ENCODE measurements around the gene GRM8. TPM values are rescaled to one million over a fixed set of nuclear protein-coding genes. Genes with fewer than 3 reads are reported as not detected.

Gene GRM8
- total RNA-seq, 1 experiment from 2014 or later, result 1.8 TPM

DNA sequence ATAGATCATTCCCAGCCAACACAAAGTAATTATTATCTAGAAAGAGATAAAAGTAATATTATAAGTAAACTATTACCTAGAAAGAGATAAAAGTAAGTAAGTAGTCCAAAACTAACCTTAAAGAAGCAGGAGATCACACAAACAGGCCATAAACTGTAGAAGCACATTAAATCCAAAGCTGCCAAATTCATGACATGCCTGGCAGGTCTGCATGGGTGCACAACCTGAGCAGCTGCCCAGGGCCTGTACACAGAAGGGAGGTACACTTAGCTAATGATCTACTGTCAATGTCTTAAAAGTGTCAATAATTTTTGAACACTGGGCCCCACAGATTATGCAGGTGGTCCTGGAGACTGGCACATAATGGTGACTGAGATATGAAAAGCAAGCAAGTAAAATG lies 196.5 kb downstream of the GRM8 start:
- peaks cover 6% of the 10 kb centered on the region; the same call in 1 of the 2 replicates for H3K27me3 Mint-ChIP-seq (ENCODE audit: low read depth)
- no peaks in the 10 kb centered on the region for H3K4me1 Mint-ChIP-seq
- Histone ChIP-seq H2BK120ac (ENCODE audit: low read depth, low read length, poor library complexity, severe bottlenecking) (no peak overlapping the region), H2BK12ac (ENCODE audit: insufficient read length, low read depth, low read length) (no peak overlapping the region), H2BK20ac (ENCODE audit: low read depth, low read length, poor library complexity, severe bottlenecking) (no peak overlapping the region), H3K4me1 (ENCODE audit: insufficient read depth, low read length) (no peaks in the 10 kb centered on the region), H3K27me3 (ENCODE audit: insufficient read depth, low read length) (no peaks in the 10 kb centered on the region), H3K23me2 (ENCODE audit: insufficient read length, low read depth, low read length, poor library complexity, severe bottlenecking) (no peaks in the 10 kb centered on the region), H3K56ac (ENCODE audit: insufficient read length, low read depth, low read length) (no peak overlapping the region), H3T11ph (ENCODE audit: low read length) (no peak overlapping the region), H3K23ac (ENCODE audit: insufficient read length, low read depth, low read length) (no peak overlapping the region), H4K5ac (ENCODE audit: insufficient read length, low read depth, low read length) (no peak overlapping the region), H3K9me3 (ENCODE audit: control insufficient read depth, low read depth, low read length) (no peaks in the 10 kb centered on the region), H3K27ac (ENCODE audit: insufficient read length, low read depth, low read length) (no peak overlapping the region), H3K14ac (ENCODE audit: insufficient read depth, low read length) (no peak overlapping the region), H4K20me1 (ENCODE audit: control insufficient read depth, insufficient read depth, insufficient read length) (no peaks in the 10 kb centered on the region), H4K8ac (replicated peaks; ENCODE audit: insufficient read length, low read depth, low read length) (no peak overlapping the region), H3K79me2 (ENCODE audit: insufficient read depth, low read length) (no peaks in the 10 kb centered on the region), H2AFZ (ENCODE audit: low read length) (no peak overlapping the region), H2AK5ac (ENCODE audit: insufficient read length, low read length) (no peak overlapping the region), H2BK15ac (ENCODE audit: low read depth, low read length) (no peak overlapping the region), H2BK5ac (ENCODE audit: insufficient read length, low read length) (no peak overlapping the region), H3K18ac (ENCODE audit: insufficient read length, low read depth, low read length) (no peak overlapping the region), H3K4ac (ENCODE audit: low read depth, low read length) (no peak overlapping the region), H4K91ac (ENCODE audit: insufficient read length, low read depth, low read length) (no peak overlapping the region), H3K79me1 (ENCODE audit: insufficient read depth, low read depth, low read length, poor library complexity, severe bottlenecking) (no peaks in the 10 kb centered on the region), H3K9ac (ENCODE audit: extremely low read depth, insufficient read length, low read length) (no peak overlapping the region), H3K4me2 (ENCODE audit: insufficient read depth, insufficient read length, low read length) (no peak overlapping the region)
- no peak overlapping the region for H3K27ac Mint-ChIP-seq
- no peaks in the 10 kb centered on the region for H3K9me3 Mint-ChIP-seq
- TF ChIP-seq CTCF (conservative IDR thresholded peaks at IDR 0.05), result no peak
- no peak for DNase-seq
- no peak overlapping the region for H3K4me3 Mint-ChIP-seq
- no peaks in the 10 kb centered on the region for H3K36me3 Mint-ChIP-seq (ENCODE audit: insufficient read depth in 1 of 3, low read depth in 3 of 3)

Data from H9 (cell line).